Measurements from ENCODE around the gene RIPOR3.

DNA sequence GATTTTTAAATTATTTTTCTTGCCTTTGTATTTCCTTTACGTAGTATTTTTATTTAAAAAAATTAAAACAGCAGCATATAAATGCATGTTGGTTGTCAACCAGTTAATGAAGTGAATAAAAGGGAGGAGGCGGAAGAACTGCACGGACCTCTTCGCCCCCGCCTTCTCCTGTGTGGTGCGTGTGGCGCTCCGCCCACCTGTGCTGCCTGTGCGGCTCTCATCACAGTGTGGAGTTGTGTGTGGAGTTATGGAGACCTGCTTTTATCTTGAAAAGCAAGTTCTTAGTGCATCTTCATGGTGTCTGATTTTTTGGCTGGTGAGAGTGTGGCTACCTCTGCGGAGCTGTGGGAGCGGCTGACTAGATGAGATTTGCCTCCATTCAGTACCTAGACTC, 122.8 kb downstream of the RIPOR3 start:
- TF ChIP-seq, protein P1, sequence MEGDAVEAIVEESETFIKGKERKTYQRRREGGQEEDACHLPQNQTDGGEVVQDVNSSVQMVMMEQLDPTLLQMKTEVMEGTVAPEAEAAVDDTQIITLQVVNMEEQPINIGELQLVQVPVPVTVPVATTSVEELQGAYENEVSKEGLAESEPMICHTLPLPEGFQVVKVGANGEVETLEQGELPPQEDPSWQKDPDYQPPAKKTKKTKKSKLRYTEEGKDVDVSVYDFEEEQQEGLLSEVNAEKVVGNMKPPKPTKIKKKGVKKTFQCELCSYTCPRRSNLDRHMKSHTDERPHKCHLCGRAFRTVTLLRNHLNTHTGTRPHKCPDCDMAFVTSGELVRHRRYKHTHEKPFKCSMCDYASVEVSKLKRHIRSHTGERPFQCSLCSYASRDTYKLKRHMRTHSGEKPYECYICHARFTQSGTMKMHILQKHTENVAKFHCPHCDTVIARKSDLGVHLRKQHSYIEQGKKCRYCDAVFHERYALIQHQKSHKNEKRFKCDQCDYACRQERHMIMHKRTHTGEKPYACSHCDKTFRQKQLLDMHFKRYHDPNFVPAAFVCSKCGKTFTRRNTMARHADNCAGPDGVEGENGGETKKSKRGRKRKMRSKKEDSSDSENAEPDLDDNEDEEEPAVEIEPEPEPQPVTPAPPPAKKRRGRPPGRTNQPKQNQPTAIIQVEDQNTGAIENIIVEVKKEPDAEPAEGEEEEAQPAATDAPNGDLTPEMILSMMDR (IDR thresholded peaks at IDR 0.05; ENCODE audit: low read depth, low read length) = no peak
- TF ChIP-seq EZH2phosphoT487 (IDR thresholded peaks at IDR 0.05; ENCODE audit: low read depth) = no peak

Data from OCI-LY3 (cell line).